Measurements from ENCODE around the gene TAF8. TPM values are rescaled to one million over a fixed set of nuclear protein-coding genes. Genes with fewer than 3 reads are reported as not detected.
A peak's percentile ranks its signal among the peaks of the same experiment; 100 is the strongest.

The TAF8 gene
- total RNA-seq, 1 experiment from 2014 or later = 35.5 TPM

DNA sequence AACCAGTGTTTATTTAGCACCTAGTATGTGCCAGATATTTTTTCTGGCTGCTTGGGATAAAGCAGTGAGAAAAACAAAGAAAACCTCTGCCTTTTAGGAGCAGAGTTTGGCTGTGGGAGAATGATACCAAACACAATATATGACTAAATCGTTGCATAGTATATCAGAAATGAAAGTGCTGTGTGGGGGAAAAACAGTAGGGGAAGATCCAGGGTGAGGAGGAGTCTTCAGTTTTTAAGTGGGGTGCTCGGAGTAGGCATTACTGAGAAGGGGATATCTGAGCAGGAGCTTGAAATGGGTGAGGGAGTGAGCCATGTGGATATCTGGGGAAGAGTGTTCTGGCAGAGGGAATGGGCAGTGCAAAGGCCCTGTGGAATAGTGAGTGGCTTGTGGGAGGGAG, 23.0 kb downstream of the TAF8 start:
- ChIA-PET CTCF (no interaction called here), POLR2A (interaction anchor here (0.6 kb wide), 1 partner anchor 45 kb away, joined by 8 read pairs; no protein-coding TSS in a partner anchor)
- H3K27me3 ChIP-seq (ENCODE audit: control insufficient read depth, insufficient read depth, low read length) = no peaks in the 10 kb centered on the region
- no peak for ATAC-seq
- no TSS peak for BruUV-seq (replicated peaks)
- H3K9me3 ChIP-seq (ENCODE audit: control insufficient read depth, insufficient read depth, low read depth, low read length) = no peaks in the 10 kb centered on the region
- no peak overlapping the region for H3K27ac ChIP-seq (ENCODE audit: low read length)
- no peaks in the 10 kb centered on the region for H3K4me1 ChIP-seq (ENCODE audit: control insufficient read depth, insufficient read depth, low read length)
- no peak for DNase-seq (ENCODE audit: low read depth, low spot score)
- intact Hi-C loops (cut with micrococcal nuclease; ENCODE audit: unreplicated experiment) = no loop called here
- in situ Hi-C loops (cut with HindIII; ENCODE audit: low pct_unique_long_range_greater_than_20kb, low sequenced_read_pairs) = no loop called here
- peaks cover 11% of the 10 kb centered on the region; the same call in 1 of the 2 replicates for H3K36me3 ChIP-seq (ENCODE audit: control insufficient read depth, insufficient read depth, low read length)
- H3K4me3 ChIP-seq (ENCODE audit: low read depth in 2 of 2, low read length in 2 of 2) = no peak overlapping the region
- no peak for TF ChIP-seq SIN3A (IDR thresholded peaks at IDR 0.05; ENCODE audit: borderline replicate concordance, insufficient read depth, low read depth, low read length)
- TF ChIP-seq, protein P1, sequence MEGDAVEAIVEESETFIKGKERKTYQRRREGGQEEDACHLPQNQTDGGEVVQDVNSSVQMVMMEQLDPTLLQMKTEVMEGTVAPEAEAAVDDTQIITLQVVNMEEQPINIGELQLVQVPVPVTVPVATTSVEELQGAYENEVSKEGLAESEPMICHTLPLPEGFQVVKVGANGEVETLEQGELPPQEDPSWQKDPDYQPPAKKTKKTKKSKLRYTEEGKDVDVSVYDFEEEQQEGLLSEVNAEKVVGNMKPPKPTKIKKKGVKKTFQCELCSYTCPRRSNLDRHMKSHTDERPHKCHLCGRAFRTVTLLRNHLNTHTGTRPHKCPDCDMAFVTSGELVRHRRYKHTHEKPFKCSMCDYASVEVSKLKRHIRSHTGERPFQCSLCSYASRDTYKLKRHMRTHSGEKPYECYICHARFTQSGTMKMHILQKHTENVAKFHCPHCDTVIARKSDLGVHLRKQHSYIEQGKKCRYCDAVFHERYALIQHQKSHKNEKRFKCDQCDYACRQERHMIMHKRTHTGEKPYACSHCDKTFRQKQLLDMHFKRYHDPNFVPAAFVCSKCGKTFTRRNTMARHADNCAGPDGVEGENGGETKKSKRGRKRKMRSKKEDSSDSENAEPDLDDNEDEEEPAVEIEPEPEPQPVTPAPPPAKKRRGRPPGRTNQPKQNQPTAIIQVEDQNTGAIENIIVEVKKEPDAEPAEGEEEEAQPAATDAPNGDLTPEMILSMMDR (IDR thresholded peaks at IDR 0.05) = no peak
- no peak for TF ChIP-seq POLR2AphosphoS5 (IDR thresholded peaks at IDR 0.05; ENCODE audit: low read depth, low read length)
- TF ChIP-seq TCF7L2 (IDR thresholded peaks at IDR 0.05; ENCODE audit: low read depth, low read length) = no peak
- TF ChIP-seq, protein P2, sequence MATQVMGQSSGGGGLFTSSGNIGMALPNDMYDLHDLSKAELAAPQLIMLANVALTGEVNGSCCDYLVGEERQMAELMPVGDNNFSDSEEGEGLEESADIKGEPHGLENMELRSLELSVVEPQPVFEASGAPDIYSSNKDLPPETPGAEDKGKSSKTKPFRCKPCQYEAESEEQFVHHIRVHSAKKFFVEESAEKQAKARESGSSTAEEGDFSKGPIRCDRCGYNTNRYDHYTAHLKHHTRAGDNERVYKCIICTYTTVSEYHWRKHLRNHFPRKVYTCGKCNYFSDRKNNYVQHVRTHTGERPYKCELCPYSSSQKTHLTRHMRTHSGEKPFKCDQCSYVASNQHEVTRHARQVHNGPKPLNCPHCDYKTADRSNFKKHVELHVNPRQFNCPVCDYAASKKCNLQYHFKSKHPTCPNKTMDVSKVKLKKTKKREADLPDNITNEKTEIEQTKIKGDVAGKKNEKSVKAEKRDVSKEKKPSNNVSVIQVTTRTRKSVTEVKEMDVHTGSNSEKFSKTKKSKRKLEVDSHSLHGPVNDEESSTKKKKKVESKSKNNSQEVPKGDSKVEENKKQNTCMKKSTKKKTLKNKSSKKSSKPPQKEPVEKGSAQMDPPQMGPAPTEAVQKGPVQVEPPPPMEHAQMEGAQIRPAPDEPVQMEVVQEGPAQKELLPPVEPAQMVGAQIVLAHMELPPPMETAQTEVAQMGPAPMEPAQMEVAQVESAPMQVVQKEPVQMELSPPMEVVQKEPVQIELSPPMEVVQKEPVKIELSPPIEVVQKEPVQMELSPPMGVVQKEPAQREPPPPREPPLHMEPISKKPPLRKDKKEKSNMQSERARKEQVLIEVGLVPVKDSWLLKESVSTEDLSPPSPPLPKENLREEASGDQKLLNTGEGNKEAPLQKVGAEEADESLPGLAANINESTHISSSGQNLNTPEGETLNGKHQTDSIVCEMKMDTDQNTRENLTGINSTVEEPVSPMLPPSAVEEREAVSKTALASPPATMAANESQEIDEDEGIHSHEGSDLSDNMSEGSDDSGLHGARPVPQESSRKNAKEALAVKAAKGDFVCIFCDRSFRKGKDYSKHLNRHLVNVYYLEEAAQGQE (IDR thresholded peaks at IDR 0.05; ENCODE audit: insufficient read depth in 1 of 2, low read depth in 2 of 2, low read length in 1 of 2) = no peak

DNA sequence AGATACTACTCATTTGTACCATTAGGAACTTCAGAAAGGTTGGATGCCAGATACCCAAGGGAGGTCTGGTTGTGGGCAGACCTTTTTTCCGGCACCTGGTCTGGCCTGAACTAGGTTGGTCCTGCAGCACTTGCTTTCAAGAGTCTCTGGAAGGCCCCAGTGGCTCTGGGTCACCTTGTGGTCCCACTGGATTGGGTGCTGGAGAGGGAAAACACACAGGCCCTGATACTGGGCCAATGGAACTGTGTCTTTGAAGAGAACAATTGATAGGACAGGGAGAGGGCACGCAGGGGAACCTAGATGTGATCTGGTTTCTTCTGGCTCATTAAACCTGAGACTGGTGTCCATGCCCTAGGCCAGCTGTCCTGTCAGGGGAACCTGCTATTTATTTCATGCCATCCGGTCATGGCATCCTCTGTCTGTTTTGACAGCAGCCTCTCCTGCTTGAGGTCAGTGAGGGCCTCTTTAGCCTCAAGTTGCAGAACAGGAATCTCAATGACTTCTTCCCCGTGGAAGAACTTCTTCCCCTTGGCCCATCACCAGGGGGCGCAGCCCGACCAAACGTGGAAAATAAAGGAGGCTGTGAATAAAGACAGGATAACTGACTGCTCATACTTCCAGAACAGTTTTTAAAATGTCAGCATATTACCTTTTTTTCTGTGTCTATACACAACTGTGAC, 25.0 kb downstream of the TAF8 start:
- TF ChIP-seq, protein P2 (IDR thresholded peaks at IDR 0.05; ENCODE audit: insufficient read depth in 1 of 2, low read depth in 2 of 2, low read length in 1 of 2) = no peak
- TF ChIP-seq, protein P1 (IDR thresholded peaks at IDR 0.05) = peak; percentile 90
- peak; percentile 86 for ATAC-seq
- no TSS peak for BruUV-seq (replicated peaks)
- POLR2A ChIA-PET = no interaction called here
- peak; percentile 51 for DNase-seq (ENCODE audit: low read depth, low spot score)
- H3K4me1 ChIP-seq (ENCODE audit: control insufficient read depth, insufficient read depth, low read length) = no peaks in the 10 kb centered on the region
- intact Hi-C loops (cut with micrococcal nuclease; ENCODE audit: unreplicated experiment) = loop anchor here (1.0 kb wide), 1 partner anchor 91 kb away; no protein-coding TSS in a partner anchor
- no peaks in the 10 kb centered on the region for H3K9me3 ChIP-seq (ENCODE audit: control insufficient read depth, insufficient read depth, low read depth, low read length)
- H3K4me3 ChIP-seq (ENCODE audit: low read depth in 2 of 2, low read length in 2 of 2) = no peak overlapping the region
- in situ Hi-C loops (cut with HindIII; ENCODE audit: low pct_unique_long_range_greater_than_20kb, low sequenced_read_pairs) = no loop called here
- no peaks in the 10 kb centered on the region for H3K27me3 ChIP-seq (ENCODE audit: control insufficient read depth, insufficient read depth, low read length)
- H3K36me3 ChIP-seq (ENCODE audit: control insufficient read depth, insufficient read depth, low read length) = 0 out of 2 replicates have a peak, but pooled peaks cover 6% of the 10 kb centered on the region
- no peak overlapping the region for H3K27ac ChIP-seq (ENCODE audit: low read length)
- CTCF ChIA-PET = no interaction called here

Measured in Panc1 (cell line).